SIG-M5 treated with dmso at 0.1 percent for 504 hours (cell line): ENCODE data around the gene NOXA1.
"Not testable (repeated sequence)": the region's sequence is repeated elsewhere in the genome, so short reads cannot be mapped to it uniquely, and the experiment has no call there.

Experiments
- DNase-seq: peaks from one replicate; lab custom pipeline; 2025; ENCODE audit not compliant: unreplicated experiment; lab: John Stamatoyannopoulos, UW

NOXA1 gene

DNA sequence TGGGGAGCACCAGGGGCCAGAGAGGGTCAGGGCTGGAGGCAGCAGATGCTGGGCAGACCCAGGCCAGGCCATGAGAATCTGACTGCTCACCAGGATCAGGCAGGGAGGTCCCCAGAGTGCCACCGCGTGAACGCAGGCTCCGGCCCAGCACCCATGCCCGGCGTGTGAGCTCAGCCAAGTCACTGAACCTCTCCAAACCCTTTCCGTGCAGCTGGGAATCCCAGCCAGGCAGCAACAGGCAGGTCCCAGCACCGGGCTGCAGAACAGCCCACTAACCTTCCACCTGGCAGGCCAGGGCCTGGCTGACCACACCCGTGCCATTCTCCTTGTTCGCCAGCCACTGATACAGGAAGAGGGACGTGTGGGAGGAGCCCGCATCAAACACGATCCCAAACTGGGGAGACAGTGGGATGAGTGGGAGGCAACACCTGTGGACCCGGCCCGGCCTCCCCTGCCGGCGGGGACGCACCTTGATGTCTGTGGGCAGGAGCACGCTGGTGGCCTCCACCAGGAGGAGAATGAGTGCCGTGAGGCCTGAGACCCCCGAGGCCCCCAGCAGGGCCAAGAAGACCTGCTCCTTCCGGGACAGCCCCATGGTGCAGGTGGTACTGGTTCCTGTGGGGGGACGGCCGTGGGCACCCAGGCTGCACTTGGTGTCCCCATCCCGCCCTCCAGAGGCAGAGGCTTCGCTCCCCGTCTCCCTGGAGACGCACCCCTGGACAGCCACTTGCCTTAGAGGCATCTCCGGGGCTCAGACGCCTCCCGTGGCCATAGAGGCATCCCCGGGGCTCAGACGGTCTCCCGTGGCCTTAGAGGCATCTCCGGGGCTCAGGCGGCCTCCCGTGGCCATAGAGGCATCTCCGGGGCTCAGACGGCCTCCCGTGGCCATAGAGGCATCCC lies 14.7 kb downstream of the NOXA1 start:
- DNase-seq, result no peak

DNA sequence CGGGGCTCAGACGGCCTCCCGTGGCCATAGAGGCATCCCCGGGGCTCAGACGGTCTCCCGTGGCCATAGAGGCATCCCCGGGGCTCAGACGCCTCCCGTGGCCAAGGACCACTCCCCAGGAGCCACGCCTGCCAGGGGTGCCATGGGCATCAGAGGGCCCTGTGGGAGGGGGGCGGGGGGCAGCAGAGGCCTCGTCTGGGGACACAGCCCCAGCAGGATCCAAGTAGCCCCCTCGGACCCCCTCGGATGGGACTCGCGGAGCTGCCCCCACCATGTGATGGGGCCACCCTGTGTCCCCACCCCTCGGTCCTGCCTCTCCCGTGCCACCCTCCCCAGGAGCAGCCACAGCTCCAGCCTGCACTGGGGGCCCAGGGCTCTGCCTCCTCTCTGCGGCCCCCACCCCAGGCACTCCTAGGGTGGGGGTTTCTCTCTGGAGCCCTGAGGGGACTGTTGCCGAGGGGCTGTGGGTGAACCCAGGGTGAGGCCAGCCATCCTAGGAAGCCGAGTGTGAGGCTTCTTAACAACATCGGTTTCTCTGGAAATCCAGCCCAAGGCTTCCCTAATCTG lies 15.5 kb downstream of the NOXA1 start:
- no peak for DNase-seq

DNA sequence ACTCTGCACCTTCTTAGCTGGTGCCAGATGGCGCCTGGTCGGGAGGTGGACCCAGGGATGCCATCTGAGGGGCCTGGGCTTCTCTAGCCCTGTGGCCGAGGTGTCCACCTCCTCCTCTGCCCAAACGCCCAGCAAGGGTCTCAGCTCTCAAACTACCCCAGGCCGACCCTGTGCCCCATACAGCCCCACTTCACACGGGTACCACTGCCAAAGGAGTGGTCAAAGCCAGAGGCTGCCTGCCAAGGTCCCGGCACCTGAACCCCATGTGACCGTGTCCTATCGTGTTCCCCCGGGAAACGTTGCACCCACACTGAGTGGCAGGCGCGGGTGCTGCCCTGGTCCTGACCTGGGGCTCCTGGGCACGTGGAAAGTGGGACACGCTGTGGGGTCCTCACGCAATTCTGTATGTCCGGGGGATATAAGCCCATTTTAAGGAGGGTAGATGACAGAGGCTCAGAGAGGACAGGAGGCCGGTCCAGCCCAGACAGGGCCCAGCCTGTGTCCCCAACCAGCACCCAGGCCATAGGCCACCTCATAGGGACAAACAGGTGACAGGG lies 16.0 kb downstream of the NOXA1 start:
- no peak for DNase-seq

DNA sequence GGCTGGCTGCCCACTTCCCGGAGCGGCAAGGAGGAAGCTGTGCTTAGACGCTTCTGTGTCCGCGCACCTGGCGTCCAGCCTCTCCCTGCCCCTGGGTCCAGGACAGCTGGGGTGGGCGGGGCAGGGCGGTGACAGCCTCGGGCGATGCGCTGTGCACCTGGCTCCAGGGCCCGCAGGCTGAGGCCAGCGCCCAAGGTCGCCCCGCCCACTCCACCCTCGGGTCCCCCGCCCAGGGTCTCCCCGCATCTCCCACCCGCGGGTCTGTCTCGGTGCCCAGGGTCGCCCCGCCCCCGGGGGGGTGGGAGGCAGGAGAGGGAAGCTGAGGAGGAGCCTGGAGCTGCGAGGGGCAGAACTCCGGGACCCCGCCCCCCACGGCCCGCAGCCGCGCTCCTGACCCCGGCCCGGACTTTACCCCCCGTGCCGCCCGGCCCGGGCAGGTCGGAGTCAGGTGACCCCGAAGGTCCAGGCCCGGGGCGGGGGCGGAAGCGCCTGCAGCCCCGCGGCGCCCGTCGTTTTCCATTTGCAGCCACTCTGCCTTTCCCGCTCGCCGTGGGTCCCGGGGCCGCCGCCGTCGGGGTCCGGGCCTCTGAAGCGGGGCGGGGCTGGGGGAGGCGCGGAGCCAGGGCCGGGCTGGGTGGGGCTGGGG lies 18.2 kb downstream of the NOXA1 start, which contains the start of gene ENTPD8:
Gene ENTPD8 (minus strand): TSS at position 69 of the 646 bp plus-strand sequence. CDS start 3,072 bp downstream, outside the sequence.
- DNase-seq, result no peak

DNA sequence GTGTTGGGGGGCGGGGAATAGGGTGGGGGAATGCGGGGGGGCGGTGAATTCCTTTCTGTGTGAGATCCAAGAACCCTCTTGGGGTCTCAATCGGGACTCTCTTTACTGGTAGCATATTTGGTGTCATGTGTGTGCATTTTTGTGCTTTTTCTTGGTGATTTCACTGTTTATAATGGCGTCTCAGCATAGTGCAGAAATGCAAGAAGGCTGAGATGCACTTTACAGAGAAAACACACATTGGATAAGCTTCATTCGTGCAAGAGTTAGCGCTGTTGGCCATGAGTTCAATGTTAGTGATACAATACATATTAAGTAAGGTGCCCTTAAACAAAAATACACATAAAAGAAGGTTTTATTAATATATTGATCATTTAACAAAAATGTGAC lies 18.7 kb downstream of the NOXA1 start:
- DNase-seq, result no peak

DNA sequence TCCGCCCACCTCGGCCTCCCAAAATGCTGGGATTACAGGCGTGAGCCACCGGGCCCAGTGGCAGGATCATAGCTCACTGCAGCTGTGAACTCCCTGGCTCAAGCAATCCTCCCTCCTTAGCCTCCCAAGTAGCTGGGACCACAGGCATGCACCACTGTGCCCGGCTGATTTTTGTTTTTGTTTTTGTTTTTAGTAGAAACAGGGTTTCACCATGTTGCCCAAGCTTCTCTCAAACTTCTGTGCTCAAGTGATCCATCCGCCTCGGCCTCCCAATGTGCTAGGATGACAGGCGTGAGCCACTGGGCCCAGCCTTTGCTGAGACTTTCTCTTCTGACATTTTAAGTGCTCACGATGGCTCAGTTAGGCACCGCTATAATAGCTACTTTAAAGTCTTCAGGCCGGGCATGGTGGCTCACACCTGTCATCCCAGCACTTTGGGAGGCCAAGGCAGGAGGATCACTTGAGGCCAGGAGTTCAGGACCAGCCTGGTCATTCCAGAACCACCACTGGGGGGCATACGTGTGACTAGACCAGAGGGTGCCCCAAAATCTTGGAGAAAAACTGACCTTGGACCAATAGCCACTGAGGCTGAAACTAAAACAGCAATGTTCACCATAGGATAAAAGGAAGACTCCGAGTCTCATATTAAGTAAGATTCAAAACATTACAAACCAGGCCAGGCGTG lies 21.1 kb downstream of the NOXA1 start:
- no peak for DNase-seq

DNA sequence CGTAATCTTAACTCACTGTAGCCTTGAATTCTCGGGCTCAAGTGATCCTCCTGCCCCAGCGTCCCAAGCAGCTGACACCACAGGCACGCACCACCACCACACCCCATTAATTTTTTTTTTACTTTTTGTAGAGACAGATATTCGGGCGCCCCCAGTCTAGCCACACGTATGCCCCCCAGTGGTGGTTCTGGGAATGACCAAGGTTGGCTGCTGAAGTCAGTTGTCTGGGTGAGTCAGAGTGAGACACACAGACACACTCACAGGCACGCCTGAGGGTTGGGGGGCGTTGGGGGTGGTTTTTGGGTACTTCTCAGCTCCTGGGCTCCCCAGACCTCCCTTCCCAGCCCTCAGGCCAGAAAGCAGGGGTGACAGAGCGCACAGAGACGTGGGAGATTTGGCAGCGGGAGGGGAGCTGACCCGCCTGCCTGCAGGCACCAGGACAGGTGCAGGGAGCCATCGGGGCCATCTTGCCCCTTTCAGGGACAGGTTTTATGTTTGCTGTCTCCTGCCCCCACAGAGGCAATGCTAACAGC lies 22.1 kb downstream of the NOXA1 start:
- DNase-seq, result peak; percentile 58

DNA sequence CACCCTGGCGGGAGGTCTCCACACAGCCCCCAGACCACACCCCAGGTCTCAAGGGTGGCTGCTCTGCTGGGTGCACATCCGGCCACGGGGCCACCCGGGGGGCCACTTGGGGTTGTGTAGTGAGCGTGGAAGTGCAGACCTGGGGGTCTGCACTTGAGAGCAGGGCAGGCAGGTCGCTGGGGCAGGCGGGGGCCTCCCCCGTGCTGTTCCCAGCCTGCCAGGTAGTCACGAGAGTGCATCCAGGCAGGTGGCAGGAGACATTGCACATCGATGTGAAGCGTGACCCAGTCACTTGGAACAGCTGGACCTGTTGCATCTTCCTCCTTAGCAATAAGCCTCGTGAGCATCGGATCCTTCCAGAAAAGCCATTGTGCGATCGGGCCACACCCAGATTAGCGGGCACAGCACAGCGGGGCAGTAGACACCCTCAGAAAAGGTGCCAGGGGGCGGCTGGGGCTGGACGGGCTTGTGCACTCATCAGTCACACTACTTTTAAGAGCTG lies 22.8 kb downstream of the NOXA1 start:
- no peak for DNase-seq

DNA sequence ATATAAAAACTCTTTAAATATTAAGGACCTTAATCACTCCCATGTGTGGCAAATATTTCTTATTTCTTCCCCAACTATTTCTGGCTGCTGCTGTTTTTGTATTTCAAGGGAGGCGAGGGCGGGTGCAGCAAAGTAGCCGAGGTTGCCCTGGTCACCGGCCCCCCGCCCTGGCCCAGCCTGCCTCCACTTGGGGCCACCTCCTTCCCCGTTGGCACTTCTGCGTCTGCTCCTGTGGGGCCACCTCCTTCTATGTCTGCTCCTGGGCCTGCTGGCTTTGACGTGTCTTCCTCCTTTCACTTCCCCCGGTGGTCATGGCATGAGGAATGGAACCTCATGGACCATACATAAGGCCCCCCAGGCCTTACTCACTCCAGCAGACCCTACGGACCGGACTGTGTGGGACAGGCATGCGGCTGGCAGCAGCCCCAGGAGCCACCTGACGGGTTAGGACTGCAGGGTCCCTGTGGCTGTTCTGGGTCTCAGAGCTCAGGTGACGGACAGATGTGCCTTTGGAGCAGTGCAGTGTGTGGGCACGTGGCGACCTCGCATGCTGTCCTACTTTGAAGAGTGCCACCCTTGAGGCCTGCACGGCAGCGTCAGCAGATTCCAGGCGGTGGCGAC lies 23.8 kb downstream of the NOXA1 start:
- DNase-seq, result peak; percentile 52

DNA sequence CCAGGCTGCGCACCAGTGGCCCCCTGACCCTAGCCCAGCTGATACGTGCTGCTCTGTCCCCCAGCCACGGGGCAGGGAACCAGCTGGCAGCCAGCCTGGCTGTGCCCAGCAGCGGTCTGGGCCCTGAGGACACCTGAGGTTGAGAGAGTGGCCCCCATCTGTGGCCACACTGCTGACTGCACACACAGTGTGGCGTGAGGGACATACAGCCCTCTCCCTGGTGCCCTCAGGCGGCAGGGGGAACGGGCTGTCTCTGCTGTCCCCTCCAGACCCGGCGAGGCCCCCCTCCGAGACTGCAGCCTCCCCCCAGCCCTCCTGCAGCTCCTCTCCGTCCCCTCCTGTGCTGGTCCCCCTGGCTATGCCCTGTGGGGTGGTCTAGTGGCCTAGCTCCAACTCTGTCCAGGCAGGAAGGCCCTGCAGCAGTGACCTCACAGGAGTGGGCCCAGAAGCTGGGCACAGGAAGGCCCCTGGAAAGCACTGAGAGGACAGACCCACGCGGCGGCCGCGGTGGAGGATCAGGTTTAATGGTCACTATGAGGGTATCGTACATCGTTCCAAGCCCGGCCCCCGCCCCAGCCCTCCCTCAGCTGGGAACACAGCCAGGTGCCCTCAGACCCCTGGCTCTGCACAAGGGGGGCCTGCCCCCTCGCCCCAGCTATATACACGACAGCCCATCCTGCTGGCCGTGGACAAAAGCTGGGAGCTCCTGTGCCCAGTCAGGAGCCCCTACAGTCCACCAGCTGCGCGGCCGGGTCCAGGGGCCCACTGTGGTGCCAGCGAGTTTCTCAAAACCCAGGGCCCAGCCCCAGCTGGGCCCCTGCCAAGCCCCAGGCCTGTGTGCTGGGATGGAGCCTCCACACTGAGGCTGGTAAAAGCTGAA lies 24.8 kb downstream of the NOXA1 start:
- DNase-seq, result no peak

DNA sequence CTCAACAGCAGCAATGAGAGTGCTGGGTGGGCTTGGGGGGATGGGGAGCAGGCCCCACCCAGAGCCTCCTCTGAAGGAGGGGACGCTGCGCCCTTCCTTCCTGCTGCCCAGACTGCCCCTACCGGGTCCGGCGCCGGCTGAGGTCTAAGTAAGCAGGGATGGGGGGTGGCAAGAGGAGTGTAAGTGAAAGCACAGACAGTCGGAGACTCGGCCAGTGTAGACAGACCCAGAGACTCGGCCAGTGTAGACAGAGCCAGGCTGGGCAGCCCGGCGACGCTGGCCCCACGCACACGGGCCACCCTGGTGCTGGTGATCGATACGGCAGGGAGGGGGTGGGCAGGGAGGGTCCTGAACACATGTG lies 25.4 kb downstream of the NOXA1 start:
- DNase-seq, result no peak

DNA sequence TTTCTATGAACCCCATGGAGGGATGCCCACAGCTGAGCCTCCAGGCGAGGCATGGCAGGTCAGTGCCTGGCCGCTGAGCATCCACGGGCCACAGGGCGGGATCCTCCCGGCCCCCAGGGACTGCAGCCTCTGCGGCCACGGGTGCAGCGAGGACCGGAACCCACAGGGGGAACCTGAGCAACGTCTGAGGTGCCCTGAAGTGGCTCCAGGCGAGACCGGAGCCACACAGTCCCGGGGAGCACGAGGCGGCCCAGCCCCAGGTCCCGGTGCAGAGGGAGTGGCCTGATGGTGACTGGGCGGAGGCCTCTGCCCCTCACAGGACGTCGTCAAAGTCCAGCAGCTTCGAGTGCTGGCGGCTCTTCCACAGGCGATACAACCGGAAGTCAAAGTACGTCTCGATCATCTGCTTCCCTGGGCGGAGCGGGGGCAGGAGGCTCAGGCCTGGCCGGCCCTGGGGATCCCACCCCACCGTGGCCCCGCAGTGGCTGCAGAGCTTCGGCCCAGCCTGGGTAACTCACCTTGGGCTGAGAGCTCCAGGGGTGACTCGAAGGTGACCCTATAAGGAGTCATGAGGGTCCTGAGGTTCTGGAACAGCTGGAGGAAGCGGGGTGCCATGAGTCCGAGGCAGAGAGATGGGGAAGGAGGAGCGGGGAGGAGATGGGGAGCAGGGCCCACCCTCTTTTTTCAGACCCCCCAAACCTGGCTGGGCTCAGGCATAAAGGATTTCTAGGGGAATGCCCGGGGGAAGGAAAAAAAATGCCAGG lies 26.1 kb downstream of the NOXA1 start:
- no peak for DNase-seq

DNA sequence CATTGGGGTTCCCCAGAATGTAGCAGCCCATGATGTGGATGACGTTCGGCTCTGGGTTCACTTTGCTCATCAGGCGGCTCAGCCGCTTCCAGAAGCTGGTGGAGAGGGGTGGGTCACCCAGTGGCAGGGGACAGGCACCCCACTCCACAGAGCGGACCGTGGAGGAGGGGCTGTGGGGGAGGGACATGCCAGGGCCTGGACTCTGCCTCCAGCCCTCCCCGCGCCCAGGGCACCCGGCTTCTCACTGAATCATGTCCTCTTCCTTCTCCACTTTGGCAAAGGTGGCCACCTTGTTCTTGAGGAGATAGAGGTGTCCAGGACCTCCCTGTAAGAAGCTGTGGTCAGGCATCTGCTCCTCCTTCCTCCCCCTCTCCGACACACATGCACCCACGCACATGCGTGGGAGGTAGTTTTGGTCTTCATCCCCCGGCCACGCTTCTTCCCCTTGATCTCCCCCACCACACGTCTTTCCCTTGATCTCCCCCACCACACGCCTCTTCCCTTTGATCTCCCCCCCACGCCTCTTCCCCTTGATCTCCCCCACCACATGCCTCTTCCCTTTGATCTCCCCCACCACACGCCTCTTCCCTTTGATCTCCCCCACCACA lies 26.8 kb downstream of the NOXA1 start:
- no peak for DNase-seq

DNA sequence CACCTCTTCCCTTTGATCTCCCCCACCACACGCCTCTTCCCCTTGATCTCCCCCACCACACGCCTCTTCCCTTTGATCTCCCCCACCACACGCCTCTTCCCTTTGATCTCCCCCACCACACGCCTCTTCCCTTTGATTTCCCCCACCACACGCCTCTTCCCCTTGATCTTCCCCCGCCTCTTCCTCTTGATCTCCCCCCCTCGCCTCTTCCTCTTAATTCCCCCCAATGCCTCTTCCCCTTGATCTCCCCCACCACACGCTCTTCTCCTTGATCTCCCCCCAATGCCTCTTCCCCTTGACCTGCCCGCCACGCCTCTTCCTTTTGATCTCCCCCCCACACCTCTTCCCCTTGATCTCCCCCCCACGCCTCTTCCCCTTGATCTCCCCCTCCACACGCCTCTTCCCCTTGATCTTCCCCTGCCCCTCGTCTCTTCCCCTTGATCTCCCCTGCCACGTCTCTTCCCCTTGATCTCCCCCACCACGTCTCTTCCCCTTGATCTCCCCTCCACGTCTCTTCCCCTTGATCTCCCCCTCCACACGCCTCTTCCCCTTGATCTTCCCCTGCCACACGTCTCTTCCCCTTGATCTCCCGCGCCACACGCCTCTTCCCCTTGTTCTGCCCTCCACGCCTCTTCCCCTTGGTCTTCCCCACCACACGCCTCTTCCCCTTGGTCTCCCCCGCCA lies 27.5 kb downstream of the NOXA1 start:
- DNase-seq, result not testable (repeated sequence)

DNA sequence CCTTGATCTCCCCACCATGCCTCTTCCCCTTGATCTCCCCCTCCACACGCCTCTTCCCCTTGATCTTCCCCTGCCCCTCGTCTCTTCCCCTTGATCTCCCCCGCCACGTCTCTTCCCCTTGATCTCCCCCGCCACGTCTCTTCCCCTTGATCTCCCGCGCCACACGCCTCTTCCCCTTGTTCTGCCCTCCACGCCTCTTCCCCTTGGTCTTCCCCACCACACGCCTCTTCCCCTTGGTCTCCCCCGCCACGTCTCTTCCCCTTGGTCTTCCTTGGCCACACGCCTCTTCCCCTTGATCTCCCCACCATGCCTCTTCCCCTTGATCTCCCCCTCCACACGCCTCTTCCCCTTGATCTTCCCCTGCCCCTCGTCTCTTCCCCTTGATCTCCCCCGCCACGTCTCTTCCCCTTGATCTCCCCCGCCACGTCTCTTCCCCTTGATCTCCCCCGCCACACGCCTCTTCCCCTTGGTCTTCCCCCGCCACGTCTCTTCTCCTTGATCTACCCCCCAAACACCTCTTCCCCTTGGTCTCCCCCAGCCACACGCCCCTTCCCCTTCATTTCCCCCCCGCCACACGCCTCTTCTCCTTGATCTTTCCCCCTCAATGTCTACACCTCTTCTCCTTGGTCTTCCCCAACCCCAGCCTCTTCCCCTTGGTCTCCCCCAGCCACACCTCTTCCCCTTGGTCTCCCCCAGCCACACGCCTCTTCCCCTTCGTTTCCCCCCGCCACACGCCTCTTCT lies 28.2 kb downstream of the NOXA1 start:
- not testable (repeated sequence) for DNase-seq

DNA sequence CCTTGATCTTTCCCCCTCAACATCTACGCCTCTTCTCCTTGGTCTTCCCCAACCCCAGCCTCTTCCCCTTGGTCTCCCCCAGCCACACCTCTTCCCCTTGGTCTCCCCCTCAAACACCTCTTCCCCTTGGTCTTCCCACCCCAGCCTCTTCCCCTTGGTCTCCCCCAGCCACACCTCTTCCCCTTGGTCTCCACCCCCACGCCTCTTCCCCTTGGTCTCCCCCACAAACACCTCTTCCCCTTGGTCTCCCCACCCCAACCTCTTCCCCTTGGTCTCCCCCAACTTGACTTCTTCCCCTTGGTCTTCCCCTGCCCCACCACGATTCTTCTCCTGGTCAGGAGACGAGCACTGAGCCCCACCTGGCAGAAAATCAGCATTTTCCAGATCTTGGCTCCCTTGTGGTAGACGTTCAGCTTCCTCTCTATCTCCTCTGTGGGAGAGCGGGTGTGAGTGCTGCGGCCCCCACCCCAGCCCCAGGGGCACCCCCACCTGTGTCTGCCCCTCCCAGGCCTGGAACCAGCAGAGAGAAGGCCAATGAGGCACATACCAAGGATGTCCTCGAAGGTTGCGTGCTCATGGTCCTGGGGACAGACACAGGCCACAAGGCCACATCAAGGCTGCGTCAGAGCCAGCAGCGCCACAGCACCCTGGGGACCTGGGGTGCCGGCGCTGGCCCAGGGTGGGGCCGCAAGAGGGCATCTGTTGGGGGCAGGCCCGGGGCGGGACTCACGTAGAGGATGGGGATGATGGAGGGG lies 29.0 kb downstream of the NOXA1 start:
- DNase-seq, result no peak
